OCI-LY1 (cell line): ENCODE data around the gene TNS3.

Source experiments
- H2AFZ ChIP-seq: fragments of 200-600 bp; sonication (generic), shearing (Covaris generic); 2 replicates; pipeline ENCODE4 v1.6.0; 2014; ENCODE audit warnings: antibody characterized with exemption, mild to moderate bottlenecking, low read length
- H3F3A ChIP-seq: fragments of 200-600 bp; sonication (generic), shearing (Covaris generic); 2 replicates; pipeline ENCODE4 v1.6.0; 2014; ENCODE audit warnings: mild to moderate bottlenecking, antibody characterized with exemption, low read length, moderate library complexity; ENCODE audit not compliant: insufficient read depth
- H3K27ac ChIP-seq: fragments of 200-600 bp; sonication (generic); 2 replicates; pipeline ENCODE4 v1.5.1; 2014; ENCODE audit warnings: low read length, mixed run types, mild to moderate bottlenecking, low read depth; ENCODE audit not compliant: poor library complexity, severe bottlenecking
- H3K27me3 ChIP-seq: fragments of 200-600 bp; sonication (generic); 2 replicates; pipeline ENCODE4 v1.6.0; 2014; ENCODE audit warnings: antibody characterized with exemption, mild to moderate bottlenecking, low read length, moderate library complexity; ENCODE audit not compliant: insufficient read depth
- H3K36me3 ChIP-seq: fragments of 200-600 bp; sonication (generic); 2 replicates; pipeline ENCODE4 v1.6.1; 2014; ENCODE audit warnings: mild to moderate bottlenecking, antibody characterized with exemption, low read length, moderate library complexity, mixed read lengths; ENCODE audit not compliant: insufficient read depth
- H3K4me1 ChIP-seq: fragments of 200-600 bp; sonication (generic); 2 replicates; pipeline ENCODE4 v1.5.1; 2014; ENCODE audit warnings: mild to moderate bottlenecking, low read length, moderate library complexity; ENCODE audit not compliant: insufficient read depth, severe bottlenecking
- H3K4me2 ChIP-seq: fragments of 200-600 bp; sonication (generic), shearing (Covaris generic); 2 replicates; pipeline ENCODE4 v1.6.1; 2014; ENCODE audit warnings: low read length
- H3K4me3 ChIP-seq: fragments of 200-600 bp; sonication (generic); 2 replicates; pipeline ENCODE4 v1.5.1; 2014; ENCODE audit warnings: low read length, low read depth, mild to moderate bottlenecking, mixed read lengths; ENCODE audit not compliant: poor library complexity, severe bottlenecking
- H3K79me2 ChIP-seq: fragments of 200-600 bp; shearing (Covaris generic); 2 replicates; pipeline ENCODE4 v1.6.1; 2016; ENCODE audit warnings: mixed run types, low read length, mixed read lengths; ENCODE audit not compliant: insufficient read depth
- H3K9ac ChIP-seq: fragments of 200-600 bp; sonication (generic), shearing (Covaris generic); 2 replicates; pipeline ENCODE4 v1.6.1; 2014; ENCODE audit warnings: mild to moderate bottlenecking, low read length, mixed read lengths
- H3K9me2 ChIP-seq: fragments of 200-600 bp; sonication (generic), shearing (Covaris generic); 2 replicates; pipeline ENCODE4 v1.6.1; 2014; ENCODE audit warnings: low read depth, mild to moderate bottlenecking, low read length, mixed read lengths
- H3K9me3 ChIP-seq: fragments of 200-600 bp; shearing (Covaris generic); 2 replicates; pipeline ENCODE4 v1.6.1; 2014; ENCODE audit warnings: low read length, mixed read lengths
- H4K20me1 ChIP-seq: fragments of 200-600 bp; sonication (generic), shearing (Covaris generic); 2 replicates; pipeline ENCODE4 v1.6.0; 2016; ENCODE audit warnings: mild to moderate bottlenecking, low read length; ENCODE audit not compliant: insufficient read depth
- EZH2 ChIP-seq: fragments of 200-600 bp; sonication (generic), shearing (Covaris generic); IDR thresholded peaks from 2 replicates; pipeline ENCODE4 v1.8.0; 2017; ENCODE audit warnings: borderline replicate concordance, mixed run types, mild to moderate bottlenecking, antibody characterized with exemption, low read length, moderate library complexity, mixed read lengths
- TF ChIP-seq, protein P1 (sequence below): fragments of 200-600 bp; sonication (generic), shearing (Covaris generic); IDR thresholded peaks from 2 replicates; pipeline ENCODE4 v1.5.1; 2017; ENCODE audit warnings: mild to moderate bottlenecking, antibody characterized with exemption, low read length, moderate library complexity, mixed read lengths

TNS3 gene

DNA sequence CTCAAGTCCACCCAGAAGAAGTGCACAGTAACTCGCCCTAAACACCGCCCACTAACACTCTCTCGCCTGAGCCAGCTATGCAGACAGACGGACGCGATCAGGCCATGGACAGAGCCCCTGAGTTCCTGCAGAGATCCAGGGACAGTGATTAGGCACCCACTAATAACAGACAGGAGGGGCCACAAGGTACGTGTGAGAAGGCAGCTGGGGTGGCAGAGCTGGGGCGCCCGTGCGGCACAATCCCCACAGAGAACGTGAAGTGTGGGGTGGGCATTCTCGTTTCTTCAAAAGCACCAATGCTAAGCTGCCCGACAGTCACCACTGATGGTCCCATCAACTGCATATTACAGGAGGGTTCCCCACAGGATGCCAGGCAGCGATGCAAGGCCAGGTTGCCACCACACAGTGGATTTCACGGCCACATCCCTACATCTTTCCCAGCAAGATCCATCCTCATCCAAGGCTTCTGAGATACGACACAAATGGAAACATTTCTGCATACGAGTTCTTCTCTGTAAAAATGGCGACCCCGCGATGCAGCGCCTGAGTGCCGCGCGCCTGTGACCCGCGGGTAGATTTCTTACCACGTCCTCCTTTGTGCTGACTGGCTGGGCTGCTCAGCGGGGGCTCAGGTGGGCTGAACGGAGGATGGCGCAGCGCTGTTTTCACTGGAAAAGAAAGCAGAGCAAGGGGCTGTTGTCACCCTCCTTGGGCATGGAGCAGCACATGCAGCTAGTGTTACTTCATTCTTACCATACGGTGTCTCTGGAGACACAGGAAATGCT is 237.5 kb downstream of the TNS3 start:
- Histone ChIP-seq H3K27me3 (no peaks in the 10 kb centered on the region), H3K4me3 (no peak overlapping the region), H3K4me1 (peaks cover 10% of the 10 kb centered on the region), H2AFZ (no peak overlapping the region), H3K9ac (no peak overlapping the region), H3K79me2 (no peaks in the 10 kb centered on the region), H4K20me1 (no peaks in the 10 kb centered on the region), H3F3A (no peaks in the 10 kb centered on the region), H3K9me3 (no peaks in the 10 kb centered on the region), H3K4me2 (no peak overlapping the region), H3K27ac (no peak overlapping the region), H3K9me2 (no peaks in the 10 kb centered on the region), H3K36me3 (peaks cover 72% of the 10 kb centered on the region)
- TF ChIP-seq EZH2, result no peak
- TF ChIP-seq, protein P1, sequence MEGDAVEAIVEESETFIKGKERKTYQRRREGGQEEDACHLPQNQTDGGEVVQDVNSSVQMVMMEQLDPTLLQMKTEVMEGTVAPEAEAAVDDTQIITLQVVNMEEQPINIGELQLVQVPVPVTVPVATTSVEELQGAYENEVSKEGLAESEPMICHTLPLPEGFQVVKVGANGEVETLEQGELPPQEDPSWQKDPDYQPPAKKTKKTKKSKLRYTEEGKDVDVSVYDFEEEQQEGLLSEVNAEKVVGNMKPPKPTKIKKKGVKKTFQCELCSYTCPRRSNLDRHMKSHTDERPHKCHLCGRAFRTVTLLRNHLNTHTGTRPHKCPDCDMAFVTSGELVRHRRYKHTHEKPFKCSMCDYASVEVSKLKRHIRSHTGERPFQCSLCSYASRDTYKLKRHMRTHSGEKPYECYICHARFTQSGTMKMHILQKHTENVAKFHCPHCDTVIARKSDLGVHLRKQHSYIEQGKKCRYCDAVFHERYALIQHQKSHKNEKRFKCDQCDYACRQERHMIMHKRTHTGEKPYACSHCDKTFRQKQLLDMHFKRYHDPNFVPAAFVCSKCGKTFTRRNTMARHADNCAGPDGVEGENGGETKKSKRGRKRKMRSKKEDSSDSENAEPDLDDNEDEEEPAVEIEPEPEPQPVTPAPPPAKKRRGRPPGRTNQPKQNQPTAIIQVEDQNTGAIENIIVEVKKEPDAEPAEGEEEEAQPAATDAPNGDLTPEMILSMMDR, result no peak

DNA sequence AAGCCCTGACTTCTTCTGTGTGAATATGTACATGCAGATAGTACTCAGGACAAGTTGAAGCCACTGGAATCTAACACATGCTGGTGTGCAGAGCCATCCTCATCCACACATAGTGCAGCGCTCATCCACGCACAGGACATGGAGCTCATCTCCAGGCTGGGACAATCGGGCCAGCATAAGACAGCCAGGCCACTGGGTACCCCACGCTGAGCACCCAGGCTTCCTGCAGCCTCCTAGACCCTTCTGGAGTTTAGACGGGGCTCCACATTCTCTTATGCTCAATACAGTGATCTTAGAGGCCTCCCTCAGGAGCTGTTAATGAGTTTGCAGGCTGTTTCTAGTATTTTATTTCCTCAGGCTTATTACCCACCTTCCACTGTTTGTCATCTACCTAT is 238.9 kb downstream of the TNS3 start:
- Histone ChIP-seq H3K9ac (no peak overlapping the region), H3K27me3 (no peaks in the 10 kb centered on the region), H3F3A (no peaks in the 10 kb centered on the region), H4K20me1 (no peaks in the 10 kb centered on the region), H2AFZ (no peak overlapping the region), H3K27ac (no peak overlapping the region), H3K4me1 (no peaks in the 10 kb centered on the region), H3K4me3 (no peak overlapping the region), H3K9me2 (no peaks in the 10 kb centered on the region), H3K9me3 (no peaks in the 10 kb centered on the region), H3K4me2 (no peak overlapping the region), H3K79me2 (no peaks in the 10 kb centered on the region), H3K36me3 (peaks cover 80% of the 10 kb centered on the region)
- no peak for TF ChIP-seq EZH2
- TF ChIP-seq, protein P1, result no peak

GRCh38 chr7:47342296-47343060 is 239.4 kb downstream of the TNS3 start:
- H3K27ac ChIP-seq, result no peak overlapping the region
- no peaks in the 10 kb centered on the region for H3K79me2 ChIP-seq
- no peaks in the 10 kb centered on the region for H3K9me3 ChIP-seq
- H4K20me1 ChIP-seq, result no peaks in the 10 kb centered on the region
- no peak overlapping the region for H2AFZ ChIP-seq
- no peak for TF ChIP-seq EZH2
- TF ChIP-seq, protein P1, result no peak
- no peaks in the 10 kb centered on the region for H3K9me2 ChIP-seq
- H3K9ac ChIP-seq, result no peak overlapping the region
- peaks cover 86% of the 10 kb centered on the region for H3K36me3 ChIP-seq
- no peak overlapping the region for H3K4me2 ChIP-seq
- no peaks in the 10 kb centered on the region for H3F3A ChIP-seq
- H3K4me1 ChIP-seq, result no peaks in the 10 kb centered on the region
- no peaks in the 10 kb centered on the region for H3K27me3 ChIP-seq
- H3K4me3 ChIP-seq, result no peak overlapping the region
